Upper lobe of left lung (tissue), 6 donors: Measurements from ENCODE around the gene NACA2. TPM values are rescaled to one million over a fixed set of nuclear protein-coding genes. Genes with fewer than 3 reads are reported as not detected.

Source experiments
- ATAC-seq, 2 donors: fragments of 200-7000 bp; cut with Tn5 transposase; one replicate each; pipeline ENCODE4 v1.9.1; 2022; ENCODE audit warnings: mild to moderate bottlenecking in 2 of 2, moderate library complexity in 2 of 2; ENCODE audit not compliant: low FRiP score in 2 of 2
- DNase-seq, 2 donors: peaks; one replicate each; pipeline ENCODE4 v3.0.0-alpha.2; 2019 to 2020
- H3K27ac ChIP-seq, 4 donors: fragments of 200-600 bp; sonication (generic); one replicate each; pipeline ENCODE4 v1.5.1; 2016 to 2019
- H3K27me3 ChIP-seq, 4 donors: fragments of 200-600 bp; sonication (generic); one replicate each; pipeline ENCODE4 v1.5.1; 2017 to 2019
- H3K36me3 ChIP-seq, 4 donors: fragments of 200-600 bp; sonication (generic); one replicate each; pipeline ENCODE4 v1.5.1; 2016 to 2019
- H3K4me1 ChIP-seq, 4 donors: fragments of 200-600 bp; sonication (generic); one replicate each; pipeline ENCODE4 v1.5.1; 2018 to 2019
- H3K4me3 ChIP-seq, 4 donors: fragments of 200-600 bp; sonication (generic); one replicate each; pipeline ENCODE4 v1.5.1; 2017 to 2019; ENCODE audit warnings: mild to moderate bottlenecking in 2 of 4, moderate library complexity in 1 of 4
- H3K9me3 ChIP-seq, 4 donors: fragments of 200-600 bp; sonication (generic); one replicate each; pipeline ENCODE4 v1.5.1; 2018 to 2019
- EP300 ChIP-seq, 4 donors: sonication (generic); formaldehyde crosslinking; IDR thresholded peaks; one replicate each; pipeline ENCODE4 v1.5.1; 2017; ENCODE audit warnings: antibody characterized with exemption in 4 of 4, control low read depth in 2 of 4
- POLR2A ChIP-seq, 4 donors: fragments of 450-650 bp; IDR thresholded peaks; one replicate each; pipeline ENCODE4 v1.5.1; 2016 to 2017; ENCODE audit warnings: antibody characterized with exemption in 4 of 4, mild to moderate bottlenecking in 2 of 4
- POLR2AphosphoS5 ChIP-seq, 2 donors: sonication (generic); formaldehyde crosslinking; IDR thresholded peaks; one replicate each; pipeline ENCODE4 v1.5.1; 2017; ENCODE audit warnings: antibody characterized with exemption in 2 of 2
- WGBS, 2 donors: methylation state at CpG; one replicate each; pipeline ENCODE4 v1.1.5; 2017 to 2018; 5-methylcytosine and 5-hydroxymethylcytosine counted together
- total RNA-seq, 6 donors: library from RNA; depleted of rRNA in 4 of 6; stranded (reverse); fragments of >200 nt in 4 of 6; gene quantifications; one replicate each; pipeline versions ENCODE4 v1.1.0 to v1.2.1, GENCODE V29; 2016 to 2021
- TF ChIP-seq, protein P1 (sequence below), 6 experiments: fragments of 450-650 bp in 4 of 6; fragments of 200-600 bp in 2 of 6; sonication (generic) in 2 of 6; IDR thresholded peaks; one replicate each; pipeline ENCODE4 v1.5.1; 2016 to 2019; ENCODE audit warnings: antibody characterized with exemption in 6 of 6
- donor health status: DM: no; HTN: no; CAD: no; lungs with moderate emphysema.
- donor health status: DM: no; HTN: yes; CAD: no; lungs with severe emphysema.

NACA2 gene
- total RNA-seq, 6 donors from 2014 or later = not detected

DNA sequence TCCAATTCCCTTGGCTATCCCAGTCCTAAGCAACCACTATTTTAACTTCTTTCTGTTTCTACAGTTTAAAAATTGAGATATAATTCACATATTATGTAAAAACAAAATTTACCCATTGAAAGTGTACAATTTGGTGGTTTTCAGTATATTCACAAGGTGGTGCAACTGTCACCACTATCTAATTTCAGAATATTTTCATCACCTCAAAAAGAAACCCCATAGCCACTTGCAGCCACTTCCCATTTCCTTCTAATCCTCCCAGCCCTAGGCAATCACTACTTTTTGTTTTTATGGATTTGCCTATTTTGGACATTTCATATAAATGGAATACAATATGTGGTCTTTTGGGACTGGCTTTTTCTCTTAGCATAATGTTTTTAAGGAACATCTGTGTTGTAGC is 36.1 kb upstream of the NACA2 start:
- TF ChIP-seq, protein P1, sequence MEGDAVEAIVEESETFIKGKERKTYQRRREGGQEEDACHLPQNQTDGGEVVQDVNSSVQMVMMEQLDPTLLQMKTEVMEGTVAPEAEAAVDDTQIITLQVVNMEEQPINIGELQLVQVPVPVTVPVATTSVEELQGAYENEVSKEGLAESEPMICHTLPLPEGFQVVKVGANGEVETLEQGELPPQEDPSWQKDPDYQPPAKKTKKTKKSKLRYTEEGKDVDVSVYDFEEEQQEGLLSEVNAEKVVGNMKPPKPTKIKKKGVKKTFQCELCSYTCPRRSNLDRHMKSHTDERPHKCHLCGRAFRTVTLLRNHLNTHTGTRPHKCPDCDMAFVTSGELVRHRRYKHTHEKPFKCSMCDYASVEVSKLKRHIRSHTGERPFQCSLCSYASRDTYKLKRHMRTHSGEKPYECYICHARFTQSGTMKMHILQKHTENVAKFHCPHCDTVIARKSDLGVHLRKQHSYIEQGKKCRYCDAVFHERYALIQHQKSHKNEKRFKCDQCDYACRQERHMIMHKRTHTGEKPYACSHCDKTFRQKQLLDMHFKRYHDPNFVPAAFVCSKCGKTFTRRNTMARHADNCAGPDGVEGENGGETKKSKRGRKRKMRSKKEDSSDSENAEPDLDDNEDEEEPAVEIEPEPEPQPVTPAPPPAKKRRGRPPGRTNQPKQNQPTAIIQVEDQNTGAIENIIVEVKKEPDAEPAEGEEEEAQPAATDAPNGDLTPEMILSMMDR (IDR thresholded peaks at IDR 0.05) = no peak
- no peak for TF ChIP-seq POLR2A (IDR thresholded peaks at IDR 0.05)
- no peak for TF ChIP-seq EP300 (IDR thresholded peaks at IDR 0.05)
- no peak for TF ChIP-seq POLR2AphosphoS5 (IDR thresholded peaks at IDR 0.05)

DNA sequence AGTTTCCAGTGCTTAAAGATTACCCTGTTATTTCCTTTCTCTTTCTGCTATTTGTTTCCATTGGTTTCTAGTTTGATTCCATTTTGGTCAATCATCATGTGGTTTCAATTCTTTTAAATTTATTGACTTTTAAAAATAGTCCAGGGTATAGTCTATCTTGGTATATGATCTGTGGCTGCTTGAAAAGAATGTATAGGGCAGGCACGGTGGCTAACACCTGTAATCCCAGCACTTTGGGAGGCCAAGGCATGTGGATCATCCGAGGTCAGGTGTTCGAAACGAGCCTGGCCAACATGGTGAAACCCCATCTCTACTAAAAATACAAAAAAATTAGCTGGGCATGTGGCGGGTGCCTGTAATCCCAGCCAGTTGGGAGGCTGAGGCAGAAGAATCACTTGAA is 34.5 kb upstream of the NACA2 start:
- ATAC-seq = no peak
- H3K27me3 ChIP-seq = no peaks in the 10 kb centered on the region
- H3K36me3 ChIP-seq = no peaks in the 10 kb centered on the region
- WGBS, 2 donors = 86 to 97% methylated on average over 5 of the region's 5 CpGs
- no peak overlapping the region for H3K4me3 ChIP-seq
- no peak for TF ChIP-seq EP300 (IDR thresholded peaks at IDR 0.05)
- TF ChIP-seq POLR2AphosphoS5 (IDR thresholded peaks at IDR 0.05) = no peak
- no peak for TF ChIP-seq POLR2A (IDR thresholded peaks at IDR 0.05)
- TF ChIP-seq, protein P1 (IDR thresholded peaks at IDR 0.05) = no peak
- H3K27ac ChIP-seq = no peak overlapping the region
- no peaks in the 10 kb centered on the region for H3K4me1 ChIP-seq
- no peaks in the 10 kb centered on the region for H3K9me3 ChIP-seq
- DNase-seq = no peak

More for the DNA sequence above, 36.1 kb upstream of the NACA2 start:
- no peaks in the 10 kb centered on the region for H3K36me3 ChIP-seq
- no peak for ATAC-seq
- no peaks in the 10 kb centered on the region for H3K4me1 ChIP-seq
- H3K4me3 ChIP-seq = no peak overlapping the region
- H3K27me3 ChIP-seq = no peaks in the 10 kb centered on the region
- no peak for DNase-seq
- H3K27ac ChIP-seq = no peak overlapping the region
- H3K9me3 ChIP-seq = no peaks in the 10 kb centered on the region

DNA sequence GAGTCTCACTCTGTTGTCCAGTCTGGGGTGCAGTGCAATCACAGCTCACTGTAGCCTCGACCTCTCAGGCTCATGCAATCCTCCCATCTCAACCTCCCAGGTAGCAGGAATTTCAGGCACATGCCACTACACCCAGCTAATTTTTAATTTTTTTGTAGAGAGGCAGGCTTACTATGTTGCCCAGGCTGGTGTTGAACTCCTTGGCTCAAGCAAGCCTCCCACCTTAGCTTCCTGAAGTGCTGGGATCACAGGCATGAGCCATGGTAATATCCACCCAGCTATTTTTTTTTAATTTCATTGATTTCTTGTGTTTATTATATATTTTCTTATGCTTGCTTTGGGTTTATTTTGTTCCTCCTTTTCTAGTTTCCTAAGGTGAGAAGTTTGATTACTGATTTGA is 33.9 kb upstream of the NACA2 start:
- WGBS, 2 donors = 90 to 91% methylated on average over 1 of the region's 1 CpG
- no peak for ATAC-seq
- no peak overlapping the region for H3K4me3 ChIP-seq
- H3K9me3 ChIP-seq = peaks cover 0 to 2% (median under 1%) of the 10 kb centered on the region in 4 donors
- no peak overlapping the region for H3K27ac ChIP-seq
- no peaks in the 10 kb centered on the region for H3K4me1 ChIP-seq
- no peak for TF ChIP-seq EP300 (IDR thresholded peaks at IDR 0.05)
- no peak for TF ChIP-seq POLR2A (IDR thresholded peaks at IDR 0.05)
- TF ChIP-seq, protein P1 (IDR thresholded peaks at IDR 0.05) = no peak
- no peak for TF ChIP-seq POLR2AphosphoS5 (IDR thresholded peaks at IDR 0.05)
- no peak for DNase-seq
- no peaks in the 10 kb centered on the region for H3K36me3 ChIP-seq
- H3K27me3 ChIP-seq = no peaks in the 10 kb centered on the region

DNA sequence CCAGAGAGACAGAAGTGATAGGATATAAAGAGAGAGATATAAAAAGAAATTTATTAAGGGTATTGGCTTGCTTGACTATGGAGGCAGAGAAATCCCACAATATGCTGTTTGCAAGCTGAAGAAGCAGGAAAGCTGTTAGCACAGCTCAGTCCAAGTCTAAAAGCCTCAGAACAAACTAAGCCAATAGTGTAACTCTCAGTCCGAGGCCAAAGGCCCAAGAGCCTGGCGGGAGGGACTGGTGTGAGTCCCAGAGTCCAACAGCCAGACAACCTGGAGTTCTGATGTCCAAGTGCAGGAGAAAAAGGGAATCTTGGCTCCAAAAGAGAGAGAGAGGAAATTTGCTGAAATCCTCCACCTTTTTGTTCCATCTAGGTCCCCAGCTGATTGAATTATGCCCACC is 30.3 kb upstream of the NACA2 start:
- Histone ChIP-seq H3K36me3 (peaks cover 0 to 2% (median 0%) of the 10 kb centered on the region in 4 donors), H3K4me3 (no peak overlapping the region), H3K9me3 (peaks cover 0 to 9% (median 8%) of the 10 kb centered on the region in 4 donors), H3K4me1 (no peaks in the 10 kb centered on the region), H3K27me3 (no peaks in the 10 kb centered on the region), H3K27ac (no peak overlapping the region)
- DNase-seq = no peak
- TF ChIP-seq, protein P1 (IDR thresholded peaks at IDR 0.05) = no peak
- TF ChIP-seq EP300 (IDR thresholded peaks at IDR 0.05) (no peak), POLR2A (IDR thresholded peaks at IDR 0.05) (no peak), POLR2AphosphoS5 (IDR thresholded peaks at IDR 0.05) (no peak)
- 91 to 93% methylated on average over 2 of the region's 2 CpGs for WGBS, 2 donors
- ATAC-seq = no peak

DNA sequence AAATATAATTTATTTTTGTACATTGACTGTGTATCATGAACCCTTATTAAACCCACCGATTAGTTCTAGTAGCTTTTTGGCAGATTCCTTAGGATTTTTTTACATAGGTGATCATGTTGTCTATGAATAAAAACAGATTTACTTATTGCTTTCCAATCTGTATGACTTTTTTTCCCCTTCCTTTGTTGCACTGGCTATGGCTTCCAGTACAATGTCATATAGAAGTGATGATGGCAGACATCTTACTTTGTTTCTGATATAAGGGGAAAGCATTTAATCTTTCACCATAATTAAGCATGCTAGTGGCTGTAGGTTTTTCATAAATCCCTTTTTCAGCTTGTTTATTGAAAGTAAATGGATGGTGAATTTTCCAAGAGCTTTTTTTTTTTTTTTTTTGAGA is 28.9 kb upstream of the NACA2 start:
- ATAC-seq (no peak), DNase-seq (no peak)
- no peaks in the 10 kb centered on the region for H3K4me1 ChIP-seq
- peaks cover 0 to 2% (median 0%) of the 10 kb centered on the region in 4 donors for H3K36me3 ChIP-seq
- H3K27me3 ChIP-seq = no peaks in the 10 kb centered on the region
- peaks cover 0 to 9% (median 8%) of the 10 kb centered on the region in 4 donors for H3K9me3 ChIP-seq
- TF ChIP-seq POLR2A (IDR thresholded peaks at IDR 0.05) = no peak
- TF ChIP-seq POLR2AphosphoS5 (IDR thresholded peaks at IDR 0.05) = no peak
- TF ChIP-seq, protein P1 (IDR thresholded peaks at IDR 0.05) = no peak
- no peak for TF ChIP-seq EP300 (IDR thresholded peaks at IDR 0.05)
- 93 to 94% methylated on average over 1 of the region's 1 CpG for WGBS, 2 donors
- no peak overlapping the region for H3K27ac ChIP-seq
- no peak overlapping the region for H3K4me3 ChIP-seq
